ENCODE measurements around the gene NPNT.

- TF ChIP-seq CTCF (IDR thresholded peaks at IDR 0.05), result no peak
- TF ChIP-seq POLR2A (IDR thresholded peaks at IDR 0.05), result no peak
These were observed 551 bp downstream of the NPNT start for GRCh38 chr4:105895583-105896460.

All from lower leg skin (tissue), 3 donors.